Prostate gland (tissue), 2 donors: ENCODE results near the gene PAX4. TPM values are rescaled to one million over a fixed set of nuclear protein-coding genes. Genes with fewer than 3 reads are reported as not detected.

Source experiments
- DNase-seq: peaks from one replicate; pipeline ENCODE4 v3.0.0-alpha.2; 2019; ENCODE audit warnings: low spot score
- H3K27ac ChIP-seq, 2 donors: fragments of 200-600 bp; sonication (generic); 2 replicates each; pipeline ENCODE4 v1.5.1; 2017 to 2019
- H3K27me3 ChIP-seq: fragments of 200-600 bp; sonication (generic); replicated peaks from 2 replicates; pipeline ENCODE4 v1.5.1; 2019; ENCODE audit not compliant: insufficient read depth
- H3K36me3 ChIP-seq, 2 donors: fragments of 200-600 bp; sonication (generic); 1 replicate in 1 of 2; 2 replicates in 1 of 2; pipeline versions ENCODE4 v1.5.1 to v1.8.1; 2017 to 2019
- H3K4me1 ChIP-seq: fragments of 200-600 bp; sonication (generic); replicated peaks from 2 replicates; pipeline ENCODE4 v1.5.1; 2019
- H3K4me3 ChIP-seq, 2 donors: fragments of 200-600 bp; sonication (generic); 2 replicates each; pipeline ENCODE4 v1.5.1; 2017 to 2019
- H3K9me3 ChIP-seq: fragments of 200-600 bp; sonication (generic); 2 replicates; pipeline ENCODE4 v1.5.1; 2017
- CTCF ChIP-seq, 4 experiments: fragments of 200-600 bp in 2 of 4; fragments of 450-650 bp in 2 of 4; sonication (generic) in 2 of 4; IDR thresholded peaks; 1 replicate in 3 of 4; 2 replicates in 1 of 4; pipeline ENCODE4 v1.5.1; 2016 to 2019; ENCODE audit warnings: antibody characterized with exemption in 4 of 4, mild to moderate bottlenecking in 2 of 4, moderate library complexity in 2 of 4
- POLR2A ChIP-seq: fragments of 450-650 bp; IDR thresholded peaks from one replicate; pipeline ENCODE4 v1.6.1; 2016; ENCODE audit warnings: antibody characterized with exemption, mild to moderate bottlenecking
- POLR2AphosphoS5 ChIP-seq: sonication (generic); formaldehyde crosslinking; IDR thresholded peaks from one replicate; pipeline ENCODE4 v1.6.1; 2017; ENCODE audit warnings: antibody characterized with exemption
- WGBS: methylation state at CpG from one replicate; pipeline ENCODE4 v1.1.5; 2018; 5-methylcytosine and 5-hydroxymethylcytosine counted together
- intact Hi-C: fragments of 100-400 bp; cut with DNase I; formaldehyde crosslinking; loops from one replicate; pipeline ENCODE4 v1.14.2; 2022
- total RNA-seq, 2 donors: library from RNA; depleted of rRNA; stranded (reverse); fragments of >200 nt; gene quantifications; one replicate each; pipeline ENCODE4 v1.1.0, GENCODE V29; 2016

PAX4 gene
- total RNA-seq, 2 donors from 2014 or later = not detected

GRCh38 chr7:127619681-127620405 lies 1.9 kb upstream of the PAX4 start:
- TF ChIP-seq CTCF (IDR thresholded peaks at IDR 0.05) (no peak), POLR2A (no peak), POLR2AphosphoS5 (no peak)
- intact Hi-C loops = no loop called here
- no peaks in the 10 kb centered on the region for H3K9me3 ChIP-seq
- no peak overlapping the region for H3K27ac ChIP-seq
- no peak overlapping the region for H3K4me3 ChIP-seq
- no peak for DNase-seq
- WGBS = 4% methylated on average over 27 of the region's 27 CpGs
- H3K4me1 ChIP-seq = no peaks in the 10 kb centered on the region
- peaks cover 9% of the 10 kb centered on the region for H3K27me3 ChIP-seq
- no peaks in the 10 kb centered on the region for H3K36me3 ChIP-seq

GRCh38 chr7:127618775-127619174 lies 833 bp upstream of the PAX4 start:
- intact Hi-C loops = no loop called here
- Histone ChIP-seq H3K27ac (no peak overlapping the region), H3K9me3 (no peaks in the 10 kb centered on the region), H3K4me1 (no peaks in the 10 kb centered on the region), H3K27me3 (peaks cover 9% of the 10 kb centered on the region), H3K36me3 (no peaks in the 10 kb centered on the region), H3K4me3 (no peak overlapping the region)
- no peak for DNase-seq
- 67% methylated on average over 1 of the region's 1 CpG for WGBS
- no peak for TF ChIP-seq CTCF (IDR thresholded peaks at IDR 0.05)
- no peak for TF ChIP-seq POLR2A
- TF ChIP-seq POLR2AphosphoS5 = no peak

- H3K4me1 ChIP-seq = no peaks in the 10 kb centered on the region
- H3K27me3 ChIP-seq = peaks cover 9% of the 10 kb centered on the region
- no peak overlapping the region for H3K27ac ChIP-seq
- no peaks in the 10 kb centered on the region for H3K9me3 ChIP-seq
- TF ChIP-seq POLR2AphosphoS5 (no peak), CTCF (IDR thresholded peaks at IDR 0.05) (no peak), POLR2A (no peak)
- no peaks in the 10 kb centered on the region for H3K36me3 ChIP-seq
- no peak for DNase-seq
- 90% methylated on average over 5 of the region's 5 CpGs for WGBS
- intact Hi-C loops = no loop called here
- H3K4me3 ChIP-seq = no peak overlapping the region
Observed at GRCh38 chr7:127616724-127617123, 1.2 kb downstream of the PAX4 start.

GRCh38 chr7:127612263-127612662 lies 5.7 kb downstream of the PAX4 start:
- Histone ChIP-seq H3K36me3 (no peaks in the 10 kb centered on the region), H3K27ac (no peak overlapping the region), H3K4me3 (no peak overlapping the region), H3K9me3 (no peaks in the 10 kb centered on the region), H3K27me3 (no peaks in the 10 kb centered on the region), H3K4me1 (no peaks in the 10 kb centered on the region)
- DNase-seq = no peak
- TF ChIP-seq POLR2A = no peak
- no peak for TF ChIP-seq CTCF (IDR thresholded peaks at IDR 0.05)
- TF ChIP-seq POLR2AphosphoS5 = no peak
- WGBS = 85% methylated on average over 1 of the region's 1 CpG
- intact Hi-C loops = no loop called here

- Histone ChIP-seq H3K4me1 (no peaks in the 10 kb centered on the region), H3K36me3 (no peaks in the 10 kb centered on the region), H3K27ac (no peak overlapping the region), H3K9me3 (no peaks in the 10 kb centered on the region), H3K4me3 (no peak overlapping the region), H3K27me3 (no peaks in the 10 kb centered on the region)
- DNase-seq = no peak
- intact Hi-C loops = no loop called here
- TF ChIP-seq POLR2AphosphoS5 (no peak), POLR2A (no peak), CTCF (IDR thresholded peaks at IDR 0.05) (no peak)
- WGBS = 92% methylated on average over 4 of the region's 6 CpGs
Observed at GRCh38 chr7:127609297-127609696, 8.6 kb downstream of the PAX4 start.
